ENCODE data around the gene RBM5.

Gene RBM5

GRCh38 chr3:50137531-50137930 is 48.8 kb downstream of the RBM5 start:
- Mint-ChIP-seq H3K9me3 (no peaks in the 10 kb centered on the region), H3K4me3 (no peak overlapping the region), H3K4me1 (ENCODE audit: low read depth in 2 of 2) (peaks cover 10 to 13% of the 10 kb centered on the region in 2 donors), H3K27ac (no peak overlapping the region), H3K27me3 (peaks cover 0 to 38% of the 10 kb centered on the region in 2 donors), H3K36me3 (ENCODE audit: insufficient read depth) (peaks cover 8% of the 10 kb centered on the region)
- ATAC-seq (replicated peaks) = no peak
- DNase-seq = no peak

DNA sequence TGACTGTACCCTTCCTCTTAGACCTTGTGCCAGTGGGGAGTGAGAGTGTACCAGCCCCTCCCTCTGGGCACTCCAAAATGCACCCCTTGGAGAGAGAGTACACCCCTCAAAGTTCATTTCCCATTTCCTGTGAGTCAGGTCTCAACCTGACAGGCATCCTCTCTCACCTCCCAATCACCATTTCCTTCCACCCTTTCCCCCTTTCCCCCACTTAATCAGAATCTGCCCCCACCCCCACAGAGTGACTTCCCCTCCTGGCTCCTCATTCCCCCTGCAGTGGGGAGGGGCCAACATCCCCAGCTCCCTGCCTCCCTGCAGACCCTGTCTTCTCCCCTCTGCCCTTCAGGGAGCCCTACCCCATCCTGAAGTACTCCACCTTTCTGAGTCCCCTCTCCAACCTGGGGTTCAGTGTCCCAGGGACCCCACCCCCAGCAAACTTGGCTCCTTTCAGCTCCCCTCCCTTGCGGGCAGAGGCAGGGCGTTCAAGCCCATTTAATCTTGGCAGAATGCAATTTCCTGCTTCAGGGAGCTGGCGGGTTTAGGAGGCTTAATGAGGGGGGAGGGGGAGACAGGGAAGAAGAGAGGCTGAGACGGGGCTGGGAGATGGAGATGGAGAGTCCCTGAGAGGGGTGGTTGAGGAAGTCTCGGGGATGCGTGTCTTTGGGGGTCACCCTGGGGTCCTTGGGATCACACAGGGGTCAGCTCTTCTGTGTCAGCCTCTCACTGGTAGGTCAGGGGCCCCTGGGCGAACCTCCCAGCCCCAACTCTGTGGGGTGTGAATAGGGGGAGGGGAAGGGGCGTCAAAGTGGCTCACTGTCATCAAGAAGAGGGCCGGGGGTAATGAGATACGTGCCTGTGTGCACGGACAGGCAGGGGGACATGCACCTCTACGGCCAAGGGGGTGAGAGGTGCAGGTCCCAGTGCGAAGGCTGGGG is 49.8 kb downstream of the RBM5 start:
- Mint-ChIP-seq H3K9me3 (no peaks in the 10 kb centered on the region), H3K27me3 (peaks cover 0 to 28% of the 10 kb centered on the region in 2 donors), H3K27ac (peak overlapping the region in 1 of 2 donors; percentile 69), H3K36me3 (ENCODE audit: insufficient read depth) (peaks cover 4% of the 10 kb centered on the region), H3K4me1 (ENCODE audit: low read depth in 2 of 2) (peaks cover 10 to 13% of the 10 kb centered on the region in 2 donors), H3K4me3 (no peak overlapping the region)
- no peak for ATAC-seq (replicated peaks)
- DNase-seq = no peak

DNA sequence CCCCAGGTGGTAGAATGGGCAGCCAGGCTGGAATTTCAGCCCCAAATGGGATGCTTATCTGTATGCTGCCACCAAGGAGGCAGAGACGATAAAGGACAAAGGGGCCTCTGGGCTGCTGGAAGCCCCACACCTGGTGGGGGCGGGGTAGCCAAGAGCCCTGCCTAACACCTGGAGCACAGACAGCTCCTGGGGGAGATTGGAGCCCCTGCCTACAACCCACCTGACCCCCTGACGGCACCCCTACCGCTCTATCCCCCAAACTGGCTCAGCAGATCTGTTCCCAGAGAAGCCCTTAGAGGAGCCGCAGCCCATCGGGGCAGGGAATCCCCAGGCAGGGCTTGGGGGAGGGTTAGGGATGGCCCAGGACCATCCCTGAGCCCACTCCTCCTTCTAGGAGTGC is 50.6 kb downstream of the RBM5 start:
- H3K4me1 Mint-ChIP-seq (ENCODE audit: low read depth in 2 of 2) = peaks cover 10 to 13% of the 10 kb centered on the region in 2 donors
- ATAC-seq (replicated peaks) (no peak), DNase-seq (no peak)
- no peaks in the 10 kb centered on the region for H3K9me3 Mint-ChIP-seq
- H3K4me3 Mint-ChIP-seq = no peak overlapping the region
- H3K27ac Mint-ChIP-seq = peak overlapping the region in 1 of 2 donors; percentile 69
- H3K27me3 Mint-ChIP-seq = peaks cover 0 to 20% of the 10 kb centered on the region in 2 donors
- H3K36me3 Mint-ChIP-seq (ENCODE audit: insufficient read depth) = peaks cover 4% of the 10 kb centered on the region

- peaks cover 10 to 13% of the 10 kb centered on the region in 2 donors for H3K4me1 Mint-ChIP-seq (ENCODE audit: low read depth in 2 of 2)
- no peak overlapping the region for H3K27ac Mint-ChIP-seq
- ATAC-seq (replicated peaks) = no peak
- DNase-seq = no peak
- peaks cover 4% of the 10 kb centered on the region for H3K36me3 Mint-ChIP-seq (ENCODE audit: insufficient read depth)
- no peaks in the 10 kb centered on the region for H3K9me3 Mint-ChIP-seq
- no peak overlapping the region for H3K4me3 Mint-ChIP-seq
- H3K27me3 Mint-ChIP-seq = peaks cover 0 to 19% of the 10 kb centered on the region in 2 donors
Measured at GRCh38 chr3:50139718-50140423, 51.2 kb downstream of the RBM5 start.

DNA sequence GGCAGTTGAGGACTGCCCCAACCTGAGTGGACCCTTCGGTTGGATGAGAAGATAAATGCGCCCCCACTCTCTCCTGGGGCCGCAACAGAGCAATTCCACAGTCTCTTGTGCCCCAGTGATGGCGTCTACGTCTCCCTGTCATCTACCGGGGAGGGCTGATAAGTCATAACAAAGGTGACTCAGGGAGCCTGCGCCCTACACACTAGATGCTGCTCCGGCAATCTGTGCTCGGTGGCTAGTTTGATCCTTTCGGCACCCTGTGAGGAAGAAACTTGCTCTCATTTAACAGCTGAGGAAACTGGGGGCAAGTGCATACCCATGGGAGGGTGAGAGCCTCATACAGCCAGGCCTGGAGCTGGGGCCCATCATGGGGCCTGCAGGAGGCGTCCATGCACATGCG is 52.3 kb downstream of the RBM5 start:
- Mint-ChIP-seq H3K27me3 (peaks cover 0 to 19% of the 10 kb centered on the region in 2 donors), H3K9me3 (no peaks in the 10 kb centered on the region), H3K36me3 (ENCODE audit: insufficient read depth) (peaks cover 7% of the 10 kb centered on the region), H3K4me1 (ENCODE audit: low read depth in 2 of 2) (peaks cover 10 to 13% of the 10 kb centered on the region in 2 donors), H3K4me3 (no peak overlapping the region), H3K27ac (no peak overlapping the region)
- DNase-seq = no peak
- no peak for ATAC-seq (replicated peaks)

GRCh38 chr3:50146316-50146901 is 57.7 kb downstream of the RBM5 start:
- Mint-ChIP-seq H3K9me3 (no peaks in the 10 kb centered on the region), H3K4me1 (ENCODE audit: low read depth in 2 of 2) (no peaks in the 10 kb centered on the region), H3K36me3 (ENCODE audit: insufficient read depth) (peaks cover 4% of the 10 kb centered on the region), H3K4me3 (no peak overlapping the region), H3K27me3 (peaks cover 0 to 17% of the 10 kb centered on the region in 2 donors), H3K27ac (no peak overlapping the region)
- DNase-seq (no peak), ATAC-seq (replicated peaks) (no peak)

DNA sequence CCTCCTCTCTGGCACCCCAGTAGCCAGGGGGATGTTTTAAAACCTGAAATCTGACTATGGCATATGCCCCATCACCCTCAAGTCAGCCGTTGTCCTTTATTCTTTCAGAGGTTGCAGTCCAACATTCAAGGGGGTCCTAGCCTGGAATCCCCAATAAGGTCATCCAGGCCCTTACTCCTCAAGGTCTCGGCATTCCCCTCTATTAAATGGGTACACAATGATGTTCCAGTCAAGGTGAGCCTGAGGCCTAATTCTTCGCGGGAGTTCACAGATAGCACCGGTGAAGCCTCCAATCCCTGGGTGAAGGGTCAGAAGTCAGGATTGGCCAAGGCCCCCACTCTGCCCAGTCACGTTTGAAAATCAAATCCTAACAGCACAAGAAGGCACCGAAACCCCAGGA is 58.3 kb downstream of the RBM5 start:
- Mint-ChIP-seq H3K4me1 (ENCODE audit: low read depth in 2 of 2) (no peaks in the 10 kb centered on the region), H3K9me3 (no peaks in the 10 kb centered on the region), H3K27ac (no peak overlapping the region), H3K27me3 (peaks cover 0 to 17% of the 10 kb centered on the region in 2 donors), H3K36me3 (ENCODE audit: insufficient read depth) (peaks cover 4% of the 10 kb centered on the region), H3K4me3 (no peak overlapping the region)
- ATAC-seq (replicated peaks) = no peak
- no peak for DNase-seq

DNA sequence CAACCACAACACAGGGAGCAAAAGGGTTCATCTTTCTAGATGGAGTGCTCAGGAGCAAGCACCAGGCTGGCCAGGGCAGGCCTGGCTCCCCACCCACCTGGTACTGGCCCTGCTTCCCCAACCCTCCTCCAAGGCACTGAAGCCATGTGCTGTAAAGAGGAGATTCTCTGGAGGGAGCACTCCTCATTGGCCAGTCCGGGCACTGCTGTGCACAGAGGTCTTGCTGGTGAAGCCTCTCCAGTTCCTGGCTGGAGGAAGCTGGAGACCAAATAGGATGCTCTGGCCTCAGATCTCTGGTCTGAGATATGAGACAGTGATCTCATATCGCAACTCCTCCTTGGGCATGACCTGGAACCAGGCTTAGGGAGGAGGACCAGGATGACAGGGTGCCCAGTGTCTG is 58.7 kb downstream of the RBM5 start:
- DNase-seq (no peak), ATAC-seq (replicated peaks) (no peak)
- peaks cover 4% of the 10 kb centered on the region for H3K36me3 Mint-ChIP-seq (ENCODE audit: insufficient read depth)
- peaks cover 0 to 17% of the 10 kb centered on the region in 2 donors for H3K27me3 Mint-ChIP-seq
- no peak overlapping the region for H3K4me3 Mint-ChIP-seq
- no peaks in the 10 kb centered on the region for H3K4me1 Mint-ChIP-seq (ENCODE audit: low read depth in 2 of 2)
- H3K27ac Mint-ChIP-seq = no peak overlapping the region
- H3K9me3 Mint-ChIP-seq = no peaks in the 10 kb centered on the region

DNA sequence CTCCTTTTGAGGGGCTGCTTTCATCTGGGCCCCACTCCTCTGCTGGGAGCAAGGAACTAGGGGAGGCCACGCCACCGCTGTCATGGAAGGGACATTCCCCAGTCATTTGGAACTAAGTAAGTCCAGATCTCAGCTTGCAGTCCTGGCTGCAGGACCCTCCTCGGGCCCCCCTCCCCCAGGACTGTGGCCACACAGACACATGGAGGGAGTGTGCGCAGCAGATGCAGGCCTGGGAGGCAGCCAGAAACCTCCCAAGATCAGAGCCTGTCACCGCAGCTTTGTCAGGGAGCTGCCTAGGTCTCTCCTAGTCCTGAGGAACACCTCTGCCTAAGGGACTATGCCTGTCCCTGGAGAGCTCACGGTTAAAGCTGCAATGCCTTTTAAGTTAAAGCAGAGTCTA is 59.1 kb downstream of the RBM5 start:
- H3K4me3 Mint-ChIP-seq = no peak overlapping the region
- H3K27me3 Mint-ChIP-seq = peaks cover 0 to 18% of the 10 kb centered on the region in 2 donors
- H3K27ac Mint-ChIP-seq = no peak overlapping the region
- peaks cover 4% of the 10 kb centered on the region for H3K36me3 Mint-ChIP-seq (ENCODE audit: insufficient read depth)
- no peaks in the 10 kb centered on the region for H3K9me3 Mint-ChIP-seq
- H3K4me1 Mint-ChIP-seq (ENCODE audit: low read depth in 2 of 2) = no peaks in the 10 kb centered on the region
- DNase-seq = no peak
- no peak for ATAC-seq (replicated peaks)

- DNase-seq (no peak), ATAC-seq (replicated peaks) (no peak)
- Mint-ChIP-seq H3K36me3 (ENCODE audit: insufficient read depth) (peaks cover 4% of the 10 kb centered on the region), H3K4me1 (ENCODE audit: low read depth in 2 of 2) (peaks cover 7% of the 10 kb centered on the region in 2 donors), H3K4me3 (no peak overlapping the region), H3K27ac (no peak overlapping the region), H3K9me3 (no peaks in the 10 kb centered on the region), H3K27me3 (peaks cover 16 to 36% of the 10 kb centered on the region in 2 donors)
Measured at GRCh38 chr3:50150404-50150750, 61.7 kb downstream of the RBM5 start.

GRCh38 chr3:50150863-50151686 is 62.4 kb downstream of the RBM5 start:
- peaks cover 12% of the 10 kb centered on the region in 2 donors for H3K4me1 Mint-ChIP-seq (ENCODE audit: low read depth in 2 of 2)
- H3K4me3 Mint-ChIP-seq = no peak overlapping the region
- H3K36me3 Mint-ChIP-seq (ENCODE audit: insufficient read depth) = peaks cover under 1% of the 10 kb centered on the region
- H3K27ac Mint-ChIP-seq = no peak overlapping the region
- ATAC-seq (replicated peaks) (no peak), DNase-seq (no peak)
- H3K9me3 Mint-ChIP-seq = no peaks in the 10 kb centered on the region
- H3K27me3 Mint-ChIP-seq = peaks cover 21 to 42% of the 10 kb centered on the region in 2 donors

DNA sequence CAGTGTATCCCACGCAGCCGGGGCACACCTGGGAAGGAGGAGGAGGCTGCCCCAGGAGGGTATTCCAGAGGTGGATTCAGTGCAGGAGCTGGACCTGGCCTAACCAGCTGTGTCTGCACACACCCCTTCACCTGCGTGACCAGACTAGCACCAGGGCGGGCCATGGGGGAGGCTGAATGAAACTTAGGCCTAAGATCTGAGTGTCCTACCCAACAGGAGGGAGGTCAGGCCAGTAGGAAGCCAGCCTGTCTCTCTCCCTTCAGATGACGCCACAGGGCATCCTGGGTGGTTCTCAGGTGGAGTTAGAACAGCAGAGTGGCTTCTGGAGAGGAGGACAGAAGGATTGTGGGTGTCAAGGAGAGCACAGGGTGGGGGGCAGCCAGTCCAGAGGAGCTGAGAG is 63.0 kb downstream of the RBM5 start:
- Mint-ChIP-seq H3K27me3 (peaks cover 27 to 46% of the 10 kb centered on the region in 2 donors), H3K4me3 (no peak overlapping the region), H3K9me3 (no peaks in the 10 kb centered on the region), H3K36me3 (ENCODE audit: insufficient read depth) (no peaks in the 10 kb centered on the region), H3K4me1 (ENCODE audit: low read depth in 2 of 2) (peaks cover 12 to 14% of the 10 kb centered on the region in 2 donors), H3K27ac (peak overlapping the region in 1 of 2 donors; percentile 36)
- no peak for ATAC-seq (replicated peaks)
- no peak for DNase-seq

Data from effector memory CD8-positive, alpha-beta T cell (primary cell).